ENCODE data around the gene TBC1D10A.

TBC1D10A gene

GRCh38 chr22:30305519-30305905 lies 21.2 kb downstream of the TBC1D10A start:
- Histone ChIP-seq H3K4me3 (ENCODE audit: low read length) (no peak overlapping the region), H3K27ac (ENCODE audit: low read length) (no peak overlapping the region), H3K9ac (ENCODE audit: low read length) (no peak overlapping the region), H3K9me3 (ENCODE audit: control insufficient read depth, low read depth, low read length) (no peaks in the 10 kb centered on the region), H3K4me1 (ENCODE audit: control insufficient read depth, low read depth, low read length) (no peaks in the 10 kb centered on the region), H3K27me3 (ENCODE audit: control insufficient read depth, insufficient read depth, low read length) (no peaks in the 10 kb centered on the region), H3K36me3 (ENCODE audit: control insufficient read depth, low read depth, low read length) (no peaks in the 10 kb centered on the region)

- Histone ChIP-seq H3K4me3 (ENCODE audit: low read length) (no peak overlapping the region), H3K4me1 (ENCODE audit: control insufficient read depth, low read depth, low read length) (no peaks in the 10 kb centered on the region), H3K27ac (ENCODE audit: low read length) (no peak overlapping the region), H3K9me3 (ENCODE audit: control insufficient read depth, low read depth, low read length) (no peaks in the 10 kb centered on the region), H3K27me3 (ENCODE audit: control insufficient read depth, insufficient read depth, low read length) (no peaks in the 10 kb centered on the region), H3K36me3 (ENCODE audit: control insufficient read depth, low read depth, low read length) (no peaks in the 10 kb centered on the region), H3K9ac (ENCODE audit: low read length) (no peak overlapping the region)
Measured at GRCh38 chr22:30304495-30305244, 22.1 kb downstream of the TBC1D10A start.

- H3K27ac ChIP-seq (ENCODE audit: low read length): no peak overlapping the region
- H3K36me3 ChIP-seq (ENCODE audit: control insufficient read depth, low read depth, low read length): no peaks in the 10 kb centered on the region
- no peaks in the 10 kb centered on the region for H3K4me1 ChIP-seq (ENCODE audit: control insufficient read depth, low read depth, low read length)
Measured at GRCh38 chr22:30302810-30303138, 24.0 kb downstream of the TBC1D10A start.

GRCh38 chr22:30301995-30302809 lies 24.5 kb downstream of the TBC1D10A start:
- no peak overlapping the region for H3K9ac ChIP-seq (ENCODE audit: low read length)
- H3K27me3 ChIP-seq (ENCODE audit: control insufficient read depth, insufficient read depth, low read length): no peaks in the 10 kb centered on the region
- H3K4me3 ChIP-seq (ENCODE audit: low read length): no peak overlapping the region
- no peaks in the 10 kb centered on the region for H3K9me3 ChIP-seq (ENCODE audit: control insufficient read depth, low read depth, low read length)
- no peaks in the 10 kb centered on the region for H3K4me1 ChIP-seq (ENCODE audit: control insufficient read depth, low read depth, low read length)
- H3K27ac ChIP-seq (ENCODE audit: low read length): no peak overlapping the region
- H3K36me3 ChIP-seq (ENCODE audit: control insufficient read depth, low read depth, low read length): no peaks in the 10 kb centered on the region

More at GRCh38 chr22:30302810-30303138, 24.0 kb downstream of the TBC1D10A start:
- no peaks in the 10 kb centered on the region for H3K27me3 ChIP-seq (ENCODE audit: control insufficient read depth, insufficient read depth, low read length)
- no peaks in the 10 kb centered on the region for H3K9me3 ChIP-seq (ENCODE audit: control insufficient read depth, low read depth, low read length)
- no peak overlapping the region for H3K4me3 ChIP-seq (ENCODE audit: low read length)
- no peak overlapping the region for H3K9ac ChIP-seq (ENCODE audit: low read length)

- Histone ChIP-seq H3K9me3 (ENCODE audit: control insufficient read depth, low read depth, low read length) (no peaks in the 10 kb centered on the region), H3K27ac (ENCODE audit: low read length) (no peak overlapping the region), H3K27me3 (ENCODE audit: control insufficient read depth, insufficient read depth, low read length) (no peaks in the 10 kb centered on the region), H3K4me3 (ENCODE audit: low read length) (no peak overlapping the region), H3K36me3 (ENCODE audit: control insufficient read depth, low read depth, low read length) (no peaks in the 10 kb centered on the region), H3K9ac (ENCODE audit: low read length) (no peak overlapping the region), H3K4me1 (ENCODE audit: control insufficient read depth, low read depth, low read length) (no peaks in the 10 kb centered on the region)
Measured at GRCh38 chr22:30299322-30299721, 27.4 kb downstream of the TBC1D10A start.

- Histone ChIP-seq H3K36me3 (ENCODE audit: control insufficient read depth, low read depth, low read length) (no peaks in the 10 kb centered on the region), H3K4me1 (ENCODE audit: control insufficient read depth, low read depth, low read length) (no peaks in the 10 kb centered on the region), H3K27me3 (ENCODE audit: control insufficient read depth, insufficient read depth, low read length) (no peaks in the 10 kb centered on the region), H3K27ac (ENCODE audit: low read length) (no peak overlapping the region), H3K9me3 (ENCODE audit: control insufficient read depth, low read depth, low read length) (no peaks in the 10 kb centered on the region), H3K4me3 (ENCODE audit: low read length) (no peak overlapping the region), H3K9ac (ENCODE audit: low read length) (no peak overlapping the region)
Measured at GRCh38 chr22:30297991-30298701, 28.6 kb downstream of the TBC1D10A start.

GRCh38 chr22:30297276-30297990 lies 29.3 kb downstream of the TBC1D10A start:
- Histone ChIP-seq H3K4me1 (ENCODE audit: control insufficient read depth, low read depth, low read length) (no peaks in the 10 kb centered on the region), H3K9me3 (ENCODE audit: control insufficient read depth, low read depth, low read length) (no peaks in the 10 kb centered on the region), H3K27me3 (ENCODE audit: control insufficient read depth, insufficient read depth, low read length) (no peaks in the 10 kb centered on the region), H3K4me3 (ENCODE audit: low read length) (no peak overlapping the region), H3K9ac (ENCODE audit: low read length) (no peak overlapping the region), H3K27ac (ENCODE audit: low read length) (no peak overlapping the region), H3K36me3 (ENCODE audit: control insufficient read depth, low read depth, low read length) (no peaks in the 10 kb centered on the region)

- Histone ChIP-seq H3K9ac (ENCODE audit: low read length) (no peak overlapping the region), H3K27ac (ENCODE audit: low read length) (no peak overlapping the region), H3K27me3 (ENCODE audit: control insufficient read depth, insufficient read depth, low read length) (no peaks in the 10 kb centered on the region), H3K9me3 (ENCODE audit: control insufficient read depth, low read depth, low read length) (no peaks in the 10 kb centered on the region), H3K36me3 (ENCODE audit: control insufficient read depth, low read depth, low read length) (no peaks in the 10 kb centered on the region), H3K4me3 (ENCODE audit: low read length) (no peak overlapping the region), H3K4me1 (ENCODE audit: control insufficient read depth, low read depth, low read length) (no peaks in the 10 kb centered on the region)
Measured at GRCh38 chr22:30296833-30297232, 29.9 kb downstream of the TBC1D10A start.

- no peaks in the 10 kb centered on the region for H3K9me3 ChIP-seq (ENCODE audit: control insufficient read depth, low read depth, low read length)
- H3K36me3 ChIP-seq (ENCODE audit: control insufficient read depth, low read depth, low read length): no peaks in the 10 kb centered on the region
- no peaks in the 10 kb centered on the region for H3K4me1 ChIP-seq (ENCODE audit: control insufficient read depth, low read depth, low read length)
- H3K9ac ChIP-seq (ENCODE audit: low read length): no peak overlapping the region
- H3K4me3 ChIP-seq (ENCODE audit: low read length): no peak overlapping the region
- H3K27me3 ChIP-seq (ENCODE audit: control insufficient read depth, insufficient read depth, low read length): no peaks in the 10 kb centered on the region
- no peak overlapping the region for H3K27ac ChIP-seq (ENCODE audit: low read length)
Measured at GRCh38 chr22:30296324-30296723, 30.4 kb downstream of the TBC1D10A start.

GRCh38 chr22:30295576-30295975 lies 31.2 kb downstream of the TBC1D10A start:
- H3K27ac ChIP-seq (ENCODE audit: low read length): no peak overlapping the region
- H3K9ac ChIP-seq (ENCODE audit: low read length): no peak overlapping the region
- no peak overlapping the region for H3K4me3 ChIP-seq (ENCODE audit: low read length)
- H3K27me3 ChIP-seq (ENCODE audit: control insufficient read depth, insufficient read depth, low read length): no peaks in the 10 kb centered on the region
- H3K9me3 ChIP-seq (ENCODE audit: control insufficient read depth, low read depth, low read length): no peaks in the 10 kb centered on the region
- H3K36me3 ChIP-seq (ENCODE audit: control insufficient read depth, low read depth, low read length): no peaks in the 10 kb centered on the region
- H3K4me1 ChIP-seq (ENCODE audit: control insufficient read depth, low read depth, low read length): no peaks in the 10 kb centered on the region

GRCh38 chr22:30294830-30295229 lies 31.9 kb downstream of the TBC1D10A start:
- Histone ChIP-seq H3K36me3 (ENCODE audit: control insufficient read depth, low read depth, low read length) (no peaks in the 10 kb centered on the region), H3K27ac (ENCODE audit: low read length) (no peak overlapping the region), H3K27me3 (ENCODE audit: control insufficient read depth, insufficient read depth, low read length) (no peaks in the 10 kb centered on the region), H3K4me3 (ENCODE audit: low read length) (no peak overlapping the region), H3K9me3 (ENCODE audit: control insufficient read depth, low read depth, low read length) (no peaks in the 10 kb centered on the region), H3K9ac (ENCODE audit: low read length) (no peak overlapping the region), H3K4me1 (ENCODE audit: control insufficient read depth, low read depth, low read length) (no peaks in the 10 kb centered on the region)
